GM12801 (cell line): Measurements from ENCODE around the gene BCAS3.

ENCODE experiments used
- TF ChIP-seq, protein P1 (sequence below): IDR thresholded peaks from one replicate; pipeline ENCODE4 v1.5.1; 2011; ENCODE audit warnings: control low read depth; ENCODE audit not compliant: insufficient read length; ENCODE audit errors: extremely low read depth

The BCAS3 gene

DNA sequence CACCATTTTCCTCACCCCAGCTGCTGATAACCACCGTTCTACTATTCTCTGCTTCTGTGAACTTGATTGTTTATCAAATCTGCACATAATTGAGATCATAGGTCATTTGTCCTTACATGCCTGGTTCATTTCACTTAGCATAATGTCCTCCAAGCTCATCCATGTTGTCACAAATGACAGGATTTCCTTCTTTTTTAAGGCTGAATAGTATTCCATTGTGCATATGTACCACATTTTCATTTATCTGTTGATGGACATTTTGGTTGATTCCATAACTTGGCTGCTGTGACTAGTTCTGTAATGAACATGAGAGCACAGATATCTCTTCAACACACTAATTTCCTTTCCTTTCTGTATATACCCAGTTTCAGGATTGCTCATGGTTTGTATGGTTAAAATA, 496.7 kb downstream of the BCAS3 start:
- TF ChIP-seq, protein P1, sequence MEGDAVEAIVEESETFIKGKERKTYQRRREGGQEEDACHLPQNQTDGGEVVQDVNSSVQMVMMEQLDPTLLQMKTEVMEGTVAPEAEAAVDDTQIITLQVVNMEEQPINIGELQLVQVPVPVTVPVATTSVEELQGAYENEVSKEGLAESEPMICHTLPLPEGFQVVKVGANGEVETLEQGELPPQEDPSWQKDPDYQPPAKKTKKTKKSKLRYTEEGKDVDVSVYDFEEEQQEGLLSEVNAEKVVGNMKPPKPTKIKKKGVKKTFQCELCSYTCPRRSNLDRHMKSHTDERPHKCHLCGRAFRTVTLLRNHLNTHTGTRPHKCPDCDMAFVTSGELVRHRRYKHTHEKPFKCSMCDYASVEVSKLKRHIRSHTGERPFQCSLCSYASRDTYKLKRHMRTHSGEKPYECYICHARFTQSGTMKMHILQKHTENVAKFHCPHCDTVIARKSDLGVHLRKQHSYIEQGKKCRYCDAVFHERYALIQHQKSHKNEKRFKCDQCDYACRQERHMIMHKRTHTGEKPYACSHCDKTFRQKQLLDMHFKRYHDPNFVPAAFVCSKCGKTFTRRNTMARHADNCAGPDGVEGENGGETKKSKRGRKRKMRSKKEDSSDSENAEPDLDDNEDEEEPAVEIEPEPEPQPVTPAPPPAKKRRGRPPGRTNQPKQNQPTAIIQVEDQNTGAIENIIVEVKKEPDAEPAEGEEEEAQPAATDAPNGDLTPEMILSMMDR, result no peak

DNA sequence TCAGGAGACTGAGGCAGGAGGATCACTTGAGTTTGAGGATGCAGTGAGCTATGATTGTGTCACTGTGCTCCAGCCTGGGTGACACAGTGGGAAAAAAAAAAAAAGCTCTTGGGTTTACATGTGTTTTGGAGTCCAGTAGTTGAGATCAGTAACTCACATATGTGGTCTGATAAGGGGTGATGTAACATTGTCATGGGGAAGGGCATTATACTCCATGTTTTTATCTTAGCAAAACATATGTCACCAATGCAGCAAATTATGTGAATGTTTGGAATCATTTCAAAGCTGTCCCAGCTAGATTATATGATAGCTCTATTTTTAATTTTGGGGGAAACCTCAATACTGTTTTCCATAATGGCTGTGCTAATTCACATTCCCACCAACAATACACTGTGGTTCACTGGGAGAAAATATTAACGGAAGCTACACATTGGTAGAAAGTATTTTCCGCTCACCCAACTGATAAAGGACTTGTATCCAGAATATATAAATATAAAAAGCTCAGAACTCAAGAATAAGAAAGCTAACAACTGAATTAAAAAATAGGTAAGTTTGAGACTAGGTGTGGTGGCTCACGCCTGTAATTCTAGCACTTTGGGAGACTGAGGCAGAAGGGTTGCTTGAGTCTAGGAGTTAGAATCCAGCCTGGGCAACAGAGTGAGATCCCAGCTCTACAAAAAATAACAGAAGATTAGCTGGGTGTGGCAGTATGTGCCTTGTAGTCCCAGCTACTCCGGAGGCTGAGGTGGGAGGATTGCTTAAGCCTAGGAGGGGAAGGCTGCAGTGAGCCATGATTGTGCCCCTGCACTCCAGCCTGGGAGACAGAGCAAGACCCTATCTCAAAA, 497.9 kb downstream of the BCAS3 start:
- TF ChIP-seq, protein P1, result no peak

DNA sequence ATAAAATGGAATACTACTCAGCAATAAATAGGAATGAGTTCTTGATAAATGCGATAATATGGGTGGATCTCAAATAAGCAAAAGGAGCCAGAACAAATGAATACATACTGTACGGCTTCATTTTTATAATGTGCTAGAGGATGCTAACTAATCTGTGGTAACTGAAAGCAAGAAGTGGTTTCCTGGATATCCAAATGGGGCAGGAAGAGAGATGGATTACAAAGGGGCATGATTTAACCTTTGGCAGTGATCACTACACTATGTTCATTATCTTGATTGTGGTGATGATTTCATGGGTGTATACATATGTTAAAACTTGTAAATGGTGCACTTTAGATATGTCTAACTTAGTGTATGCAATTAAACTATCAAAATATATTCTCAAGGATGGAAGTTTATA, 499.7 kb downstream of the BCAS3 start:
- TF ChIP-seq, protein P1, result no peak

DNA sequence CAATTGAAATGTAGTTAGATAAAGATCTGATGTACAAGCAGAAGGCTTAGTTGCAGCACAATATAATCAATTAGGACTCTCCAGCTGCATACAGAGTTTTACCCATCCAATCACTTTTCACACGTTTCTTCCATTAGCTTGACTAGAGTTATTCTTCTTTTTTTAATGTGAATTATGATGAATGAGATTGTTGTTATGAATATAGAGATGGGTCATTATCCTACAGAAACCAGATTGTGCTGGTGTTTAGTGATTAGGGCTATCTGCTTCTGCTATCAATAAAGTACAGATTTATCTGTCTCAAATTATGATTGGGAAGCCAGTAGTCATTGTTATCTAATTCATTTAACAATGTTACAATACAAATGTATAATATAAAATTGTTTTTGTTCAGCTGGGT, 500.6 kb downstream of the BCAS3 start:
- TF ChIP-seq, protein P1, result no peak

DNA sequence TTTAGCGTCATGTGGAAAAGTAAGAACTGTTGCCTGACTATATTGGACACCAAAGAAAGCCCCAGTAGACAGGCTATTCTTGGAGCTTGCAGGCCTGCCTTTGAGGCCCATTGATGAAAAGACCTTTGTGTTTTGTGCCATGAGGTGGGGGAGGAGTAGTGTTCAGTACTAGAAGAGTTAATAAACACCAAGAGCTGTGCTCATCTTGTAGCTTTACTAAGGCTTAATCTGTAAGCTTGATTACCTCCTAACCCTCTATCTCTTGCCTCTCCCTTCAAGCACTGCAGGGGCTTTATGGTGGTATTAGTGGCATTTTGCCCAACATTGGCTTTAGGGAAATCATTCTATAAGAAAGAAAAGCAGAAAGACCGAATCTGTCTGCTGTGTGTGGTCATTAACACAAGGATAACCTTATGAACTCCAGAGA, 501.7 kb downstream of the BCAS3 start:
- TF ChIP-seq, protein P1, result no peak

DNA sequence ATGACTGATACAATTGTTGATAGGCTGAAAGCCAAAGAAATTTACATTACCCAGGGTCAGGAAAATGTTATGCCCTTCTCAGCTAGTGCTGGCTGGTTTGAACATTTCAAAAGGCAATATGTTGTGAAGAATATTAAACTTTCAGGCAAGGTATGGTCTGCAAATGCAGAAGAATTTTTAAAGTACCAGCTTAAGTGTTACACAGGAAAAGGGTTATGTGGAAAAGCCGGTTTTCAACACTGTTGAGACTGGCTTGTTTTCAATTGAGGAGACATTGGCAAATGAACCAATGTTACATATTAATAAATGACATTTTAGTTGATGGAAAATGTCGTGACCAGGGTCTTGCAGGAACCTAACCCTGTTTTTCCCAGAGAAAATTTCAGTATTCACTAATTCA, 506.1 kb downstream of the BCAS3 start:
- TF ChIP-seq, protein P1, result no peak

DNA sequence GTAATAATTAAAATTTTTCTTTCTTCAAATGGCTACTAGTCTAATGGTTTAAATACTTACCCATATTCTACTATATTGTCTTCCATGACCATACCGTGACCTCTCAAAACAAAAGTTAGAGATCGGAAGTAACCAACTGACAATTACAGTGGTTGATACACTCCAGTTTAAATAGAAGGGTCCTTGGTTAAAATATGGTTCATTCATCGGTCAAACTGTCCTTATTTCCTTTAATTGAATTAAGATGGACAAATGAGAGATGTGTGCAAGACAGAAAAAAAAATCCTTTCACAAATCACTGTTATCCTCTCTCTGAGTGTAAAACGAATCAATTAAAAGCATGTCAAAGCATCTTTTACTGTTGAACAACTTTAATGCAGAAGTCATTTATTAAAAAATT, 507.7 kb downstream of the BCAS3 start:
- TF ChIP-seq, protein P1, result no peak

DNA sequence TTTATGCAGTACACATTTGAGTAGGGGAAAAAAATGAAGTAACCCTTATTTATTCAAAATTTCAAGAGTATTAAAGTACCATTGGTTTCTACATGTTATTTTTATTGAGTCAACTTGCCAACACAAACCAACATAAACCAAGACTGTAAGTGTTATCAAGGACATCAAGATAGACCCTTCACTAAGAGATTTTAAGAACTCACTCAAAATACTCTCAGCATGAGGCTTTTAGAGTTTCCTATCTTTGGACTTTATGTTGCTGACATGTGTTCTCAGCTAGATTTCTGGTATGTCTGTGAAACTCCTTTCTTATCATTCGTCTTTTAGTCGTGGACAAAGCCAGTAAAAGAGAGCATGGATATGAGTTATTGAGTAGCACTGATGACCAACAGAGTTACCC, 509.4 kb downstream of the BCAS3 start:
- TF ChIP-seq, protein P1, result no peak
